Measurements from ENCODE around the gene TNIP1. TPM values are rescaled to one million over a fixed set of nuclear protein-coding genes. Genes with fewer than 3 reads are reported as not detected.

The TNIP1 gene
- polyA plus RNA-seq, 2 of the 4 experiments (the other 2 are of a cell fraction): 48.4 to 53.4 TPM

- ChIA-PET POLR2A (no interaction called here), CTCF (interaction anchor here (1.0 to 1.7 kb wide), 4 partner anchors 9 to 143 kb away, joined by 3 to 8 read pairs (median 4); no protein-coding TSS in a partner anchor)
- Histone ChIP-seq H3K4me2 (no peak overlapping the region), H3K27ac (no peak overlapping the region), H3K9me3 (no peaks in the 10 kb centered on the region), H3K4me1 (no peaks in the 10 kb centered on the region), H3K4me3 (no peak overlapping the region)
- FAIRE-seq (no peak), DNase-seq (ENCODE audit: low read depth in 1 of 2, low spot score in 1 of 2) (no peak), ATAC-seq (no peak)
- TF ChIP-seq CHD2 (IDR thresholded peaks at IDR 0.05; ENCODE audit: low read length, partially characterized antibody) (no peak), MAX (IDR thresholded peaks at IDR 0.05) (no peak), TP53 (CRISPR knock-in tag; IDR thresholded peaks at IDR 0.05) (no peak), CBX2 (IDR thresholded peaks at IDR 0.05; ENCODE audit: borderline replicate concordance, low read depth) (no peak), ZNF302 (CRISPR knock-in tag; IDR thresholded peaks at IDR 0.05) (no peak), HDAC2 (IDR thresholded peaks at IDR 0.05) (no peak), ZC3H11A (IDR thresholded peaks at IDR 0.05) (no peak), HES2 (IDR thresholded peaks at IDR 0.05) (no peak), CTCF (IDR thresholded peaks at IDR 0.05) (no peak), RARB (CRISPR knock-in tag; IDR thresholded peaks at IDR 0.05) (no peak), EP300 (IDR thresholded peaks at IDR 0.05) (no peak), NPAS2 (CRISPR knock-in tag; IDR thresholded peaks at IDR 0.05; ENCODE audit: borderline replicate concordance) (no peak), BCL3 (IDR thresholded peaks at IDR 0.05) (no peak), PBX3 (IDR thresholded peaks at IDR 0.05) (no peak), POLR2A (IDR thresholded peaks at IDR 0.05; ENCODE audit: low read length) (no peak), CEBPB (IDR thresholded peaks at IDR 0.05) (no peak), MYC (IDR thresholded peaks at IDR 0.05; ENCODE audit: borderline replicate concordance, low read length) (no peak)
- WGBS (ENCODE audit: missing lambda C conversion rate): 89% methylated on average over 6 of the region's 6 CpGs
Observed at GRCh38 chr5:151021746-151022145, 59.1 kb downstream of the TNIP1 start.

GRCh38 chr5:151020304-151021110 lies 60.3 kb downstream of the TNIP1 start, which contains the start of gene GPX3:
Gene GPX3 (plus strand): TSS chr5:151020591. CDS start chr5:151020655, 64 bp downstream.
- no peak for TF ChIP-seq NFE2L2 (conservative IDR thresholded peaks at IDR 0.05; ENCODE audit: low read length)
- TF ChIP-seq ATOH8 (CRISPR knock-in tag; IDR thresholded peaks at IDR 0.05; ENCODE audit: low read depth): no peak
- no peak for TF ChIP-seq REST (IDR thresholded peaks at IDR 0.05)
- 0 out of 2 replicates have a peak, but pooled peaks have one; percentile 17 for TF ChIP-seq PHF8 (IDR thresholded peaks at IDR 0.05; ENCODE audit: borderline replicate concordance, low read depth)
- peak; percentile 49 for TF ChIP-seq POLR2A (IDR thresholded peaks at IDR 0.05; ENCODE audit: low read length)
- Histone ChIP-seq H3K4me2 (peak within 1 kb of the TSS; percentile 83), H3K27ac (peak within 1 kb of the TSS; percentile 59 to 76), H3K9me3 (no peaks in the 10 kb centered on the region), H3K4me1 (no peaks in the 10 kb centered on the region), H3K4me3 (peak within 1 kb of the TSS; percentile 53)
- DNase-seq (ENCODE audit: low read depth in 1 of 2, low spot score in 1 of 2) (peak; percentile 77 to 78), ATAC-seq (peak; percentile 78 to 97), FAIRE-seq (no peak)
- 51% methylated on average over 33 of the region's 54 CpGs for WGBS (ENCODE audit: missing lambda C conversion rate)
- CTCF ChIA-PET: interaction anchor here (0.8 to 1.7 kb wide), 6 partner anchors 8 to 145 kb away, joined by 3 to 8 read pairs (median 3); no protein-coding TSS in a partner anchor
- POLR2A ChIA-PET: interaction anchor here (1.1 kb wide), 1 partner anchor 232 kb away, joined by 3 read pairs; the partner anchor contains the start of gene GM2A

Measured in A549 (cell line).